Measurements from ENCODE around the gene ARMH3. TPM values are rescaled to one million over a fixed set of nuclear protein-coding genes. Genes with fewer than 3 reads are reported as not detected.
A peak's percentile ranks its signal among the peaks of the same experiment; 100 is the strongest.

Gene ARMH3
- total and polyA plus RNA-seq, 10 donors, result 11.6 to 37.4 (median 21.6) TPM

- intact Hi-C loops (cut with DNase I; ENCODE audit: low total_unique reads), result no loop called here
- 75 to 84% (median 78%) methylated on average over 5 of the region's 5 CpGs for WGBS, 5 donors
- Histone ChIP-seq H3K9me3 (no peaks in the 10 kb centered on the region), H3K36me3 (peaks cover 0 to 56% (median 3%) of the 10 kb centered on the region in 6 donors), H3K27me3 (replicated peaks in 1 of 7) (no peaks in the 10 kb centered on the region), H3K4me1 (peaks cover 0 to 37% (median 26%) of the 10 kb centered on the region in 6 donors), H3K27ac (peak overlapping the region in 7 of 8 donors; percentile 15 to 69 (median 56)), H3K4me3 (no peak overlapping the region)
- no peak for DNase-seq
- TF ChIP-seq POLR2A (IDR thresholded peaks at IDR 0.05) (no peak), CTCF (IDR thresholded peaks at IDR 0.05 in 8 of 11, conservative IDR thresholded peaks at IDR 0.05 in 3 of 11) (no peak), POLR2AphosphoS5 (IDR thresholded peaks at IDR 0.05) (no peak)
Observed at GRCh38 chr10:101961591-101962498, 94.1 kb downstream of the ARMH3 start.

GRCh38 chr10:101960879-101961395 lies 95.0 kb downstream of the ARMH3 start:
- Histone ChIP-seq H3K4me3 (no peak overlapping the region), H3K4me1 (peaks cover 0 to 28% (median 20%) of the 10 kb centered on the region in 6 donors), H3K27me3 (replicated peaks in 1 of 7) (no peaks in the 10 kb centered on the region), H3K36me3 (peaks cover 0 to 58% (median 11%) of the 10 kb centered on the region in 6 donors), H3K27ac (peak overlapping the region in 6 of 8 donors; percentile 29 to 69 (median 58)), H3K9me3 (no peaks in the 10 kb centered on the region)
- no peak for TF ChIP-seq POLR2A (IDR thresholded peaks at IDR 0.05)
- no peak for TF ChIP-seq CTCF (IDR thresholded peaks at IDR 0.05 in 8 of 11, conservative IDR thresholded peaks at IDR 0.05 in 3 of 11)
- TF ChIP-seq POLR2AphosphoS5 (IDR thresholded peaks at IDR 0.05), result no peak
- intact Hi-C loops (cut with DNase I; ENCODE audit: low total_unique reads), result no loop called here
- no peak for DNase-seq
- 87 to 96% (median 92%) methylated on average over 6 of the region's 6 CpGs for WGBS, 5 donors

DNA sequence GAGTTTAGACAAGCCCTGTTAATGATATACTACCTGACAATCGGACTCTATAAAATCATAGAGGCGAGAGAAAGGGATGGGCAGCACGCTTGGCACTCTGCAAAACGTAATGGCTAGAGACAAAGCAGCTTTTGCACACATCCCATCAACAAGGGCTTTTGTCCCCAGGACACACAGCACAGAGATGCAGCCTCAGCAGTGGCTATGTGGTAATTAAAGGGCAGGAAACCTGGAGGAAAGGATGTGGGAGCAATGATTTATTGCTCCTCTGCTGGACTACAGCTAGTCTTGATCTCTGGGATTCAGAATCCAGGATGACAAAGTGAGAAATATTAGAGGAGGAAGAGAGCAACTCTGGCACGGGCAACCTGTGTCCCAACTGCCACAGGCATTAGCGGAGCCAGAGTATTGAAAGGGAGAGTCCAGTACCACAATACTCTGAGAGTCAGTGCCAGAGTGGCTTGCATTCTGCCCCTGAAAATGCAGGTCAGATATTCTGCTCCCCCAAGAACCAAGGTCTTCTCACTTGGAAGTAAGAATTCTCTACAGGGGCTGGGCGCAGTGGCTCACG lies 96.5 kb downstream of the ARMH3 start:
- intact Hi-C loops (cut with DNase I; ENCODE audit: low total_unique reads), result no loop called here
- no peaks in the 10 kb centered on the region for H3K9me3 ChIP-seq
- DNase-seq, result no peak
- H3K27me3 ChIP-seq (replicated peaks in 1 of 7), result no peaks in the 10 kb centered on the region
- no peak overlapping the region for H3K4me3 ChIP-seq
- H3K4me1 ChIP-seq, result peaks cover 0 to 17% (median 10%) of the 10 kb centered on the region in 6 donors
- H3K36me3 ChIP-seq, result peaks cover 0 to 73% (median 24%) of the 10 kb centered on the region in 6 donors
- 89 to 92% (median 90%) methylated on average over 8 of the region's 8 CpGs for WGBS, 5 donors
- peak overlapping the region in 1 of 8 donors; percentile 16 for H3K27ac ChIP-seq
- TF ChIP-seq POLR2A (IDR thresholded peaks at IDR 0.05), result no peak
- TF ChIP-seq CTCF (IDR thresholded peaks at IDR 0.05 in 8 of 11, conservative IDR thresholded peaks at IDR 0.05 in 3 of 11), result no peak
- TF ChIP-seq POLR2AphosphoS5 (IDR thresholded peaks at IDR 0.05), result no peak

- intact Hi-C loops (cut with DNase I; ENCODE audit: low total_unique reads), result no loop called here
- Histone ChIP-seq H3K36me3 (peaks cover 0 to 75% (median 32%) of the 10 kb centered on the region in 6 donors), H3K27me3 (replicated peaks in 1 of 7) (no peaks in the 10 kb centered on the region), H3K4me1 (peaks cover 0 to 17% (median 10%) of the 10 kb centered on the region in 6 donors), H3K4me3 (no peak overlapping the region), H3K27ac (no peak overlapping the region), H3K9me3 (no peaks in the 10 kb centered on the region)
- WGBS, 5 donors, result 73 to 90% (median 88%) methylated on average over 1 of the region's 1 CpG
- TF ChIP-seq CTCF (IDR thresholded peaks at IDR 0.05 in 8 of 11, conservative IDR thresholded peaks at IDR 0.05 in 3 of 11) (no peak), POLR2AphosphoS5 (IDR thresholded peaks at IDR 0.05) (no peak), POLR2A (IDR thresholded peaks at IDR 0.05) (no peak)
- no peak for DNase-seq
Observed at GRCh38 chr10:101958691-101959090, 97.3 kb downstream of the ARMH3 start.
